ENCODE results near the gene EPPIN. TPM values are rescaled to one million over a fixed set of nuclear protein-coding genes. Genes with fewer than 3 reads are reported as not detected.

EPPIN gene
- total RNA-seq, 4 donors from 2014 or later = not detected

- no peak for DNase-seq (ENCODE audit: low spot score in 2 of 2)
- 79 to 89% methylated on average over 2 of the region's 2 CpGs for WGBS, 2 donors
Measured at GRCh38 chr20:45506398-45506797, 40.8 kb downstream of the EPPIN start.

GRCh38 chr20:45503403-45503802 is 43.8 kb downstream of the EPPIN start:
- intact Hi-C loops (cut with DNase I; ENCODE audit: low total_unique reads) = no loop called here
- TF ChIP-seq POLR2A (IDR thresholded peaks at IDR 0.05) = no peak
- TF ChIP-seq CTCF (IDR thresholded peaks at IDR 0.05) = no peak
- no peak overlapping the region for H3K4me3 ChIP-seq (ENCODE audit: low read depth, poor library complexity, severe bottlenecking)
- no peak for DNase-seq (ENCODE audit: low spot score in 2 of 2)
- 36 to 43% methylated on average over 2 of the region's 2 CpGs for WGBS, 2 donors

More at GRCh38 chr20:45506398-45506797, 40.8 kb downstream of the EPPIN start:
- H3K4me3 ChIP-seq (ENCODE audit: low read depth, poor library complexity, severe bottlenecking) = no peak overlapping the region
- TF ChIP-seq CTCF (IDR thresholded peaks at IDR 0.05) (no peak), POLR2A (IDR thresholded peaks at IDR 0.05) (no peak)
- intact Hi-C loops (cut with DNase I; ENCODE audit: low total_unique reads) = no loop called here

- 44 to 54% methylated on average over 1 of the region's 1 CpG for WGBS, 2 donors
- intact Hi-C loops (cut with DNase I; ENCODE audit: low total_unique reads) = no loop called here
- H3K4me3 ChIP-seq (ENCODE audit: low read depth, poor library complexity, severe bottlenecking) = no peak overlapping the region
- no peak for DNase-seq (ENCODE audit: low spot score in 2 of 2)
- TF ChIP-seq CTCF (IDR thresholded peaks at IDR 0.05) = no peak
- TF ChIP-seq POLR2A (IDR thresholded peaks at IDR 0.05) = no peak
Measured at GRCh38 chr20:45502561-45502960, 44.6 kb downstream of the EPPIN start.

GRCh38 chr20:45501600-45501999 is 45.6 kb downstream of the EPPIN start:
- 74% methylated on average over 1 of the region's 1 CpG for WGBS, 2 donors
- intact Hi-C loops (cut with DNase I; ENCODE audit: low total_unique reads) = no loop called here
- DNase-seq (ENCODE audit: low spot score in 2 of 2) = no peak
- no peak for TF ChIP-seq CTCF (IDR thresholded peaks at IDR 0.05)
- TF ChIP-seq POLR2A (IDR thresholded peaks at IDR 0.05) = no peak
- H3K4me3 ChIP-seq (ENCODE audit: low read depth, poor library complexity, severe bottlenecking) = no peak overlapping the region

- intact Hi-C loops (cut with DNase I; ENCODE audit: low total_unique reads) = no loop called here
- no peak for TF ChIP-seq CTCF (IDR thresholded peaks at IDR 0.05)
- TF ChIP-seq POLR2A (IDR thresholded peaks at IDR 0.05) = no peak
- DNase-seq (ENCODE audit: low spot score in 2 of 2) = no peak
- H3K4me3 ChIP-seq (ENCODE audit: low read depth, poor library complexity, severe bottlenecking) = no peak overlapping the region
- 72% methylated on average over 5 to 6 of the region's 6 CpGs for WGBS, 2 donors
Measured at GRCh38 chr20:45500022-45500421, 47.2 kb downstream of the EPPIN start.

- DNase-seq (ENCODE audit: low spot score in 2 of 2) = no peak
- no peak overlapping the region for H3K4me3 ChIP-seq (ENCODE audit: low read depth, poor library complexity, severe bottlenecking)
- WGBS, 2 donors = 67 to 72% methylated on average over 3 of the region's 3 CpGs
- TF ChIP-seq CTCF (IDR thresholded peaks at IDR 0.05) (no peak), POLR2A (IDR thresholded peaks at IDR 0.05) (no peak)
- intact Hi-C loops (cut with DNase I; ENCODE audit: low total_unique reads) = no loop called here
Measured at GRCh38 chr20:45497971-45498494, 49.2 kb downstream of the EPPIN start.

Data from lower leg skin (tissue), 4 donors.